Measurements from ENCODE around the gene FTH1. TPM values are rescaled to one million over a fixed set of nuclear protein-coding genes. Genes with fewer than 3 reads are reported as not detected.

FTH1 gene
- total RNA-seq, 1 experiment from 2014 or later = 3,345 TPM

GRCh38 chr11:61969838-61970662, 2.6 kb upstream of the FTH1 start:
- peaks cover 15% of the 10 kb centered on the region; the same call in 1 of the 2 replicates for H4K20me1 ChIP-seq (ENCODE audit: insufficient read depth)
- no peak for ATAC-seq
- no peaks in the 10 kb centered on the region for H3K9me3 ChIP-seq (ENCODE audit: control insufficient read depth in 1 of 2, insufficient read depth in 1 of 2, low read depth in 1 of 2, low read length in 2 of 2)
- H2AFZ ChIP-seq (ENCODE audit: low read depth, low read length, poor library complexity, severe bottlenecking) = no peak overlapping the region
- H3K27ac ChIP-seq (ENCODE audit: low read depth, low read length) = peak overlapping the region; percentile 85
- TF ChIP-seq ELF1 (IDR thresholded peaks at IDR 0.05; ENCODE audit: borderline replicate concordance, low read depth) (no peak), ATF3 (IDR thresholded peaks at IDR 0.05) (no peak), YY1 (IDR thresholded peaks at IDR 0.05; ENCODE audit: extremely low read depth, insufficient replicate concordance, low read depth, low read length) (no peak), EZH2 (IDR thresholded peaks at IDR 0.05) (no peak), ZFX (IDR thresholded peaks at IDR 0.05) (no peak), EGR1 (IDR thresholded peaks at IDR 0.05; ENCODE audit: low read depth) (no peak), JUND (IDR thresholded peaks at IDR 0.05) (no peak), CTCF (IDR thresholded peaks at IDR 0.05 in 2 of 3, conservative IDR thresholded peaks at IDR 0.05 in 1 of 3; ENCODE audit: borderline replicate concordance in 1 of 3, insufficient read depth in 1 of 3, low read depth in 2 of 3, low read length in 2 of 3) (no peak), POLR2AphosphoS5 (IDR thresholded peaks at IDR 0.05; ENCODE audit: low read depth, low read length) (no peak), TCF7L2 (IDR thresholded peaks at IDR 0.05; ENCODE audit: borderline replicate concordance, extremely low read depth, insufficient read depth, insufficient read length) (no peak), MAX (IDR thresholded peaks at IDR 0.05) (no peak), FOSL1 (IDR thresholded peaks at IDR 0.05; ENCODE audit: low read depth) (no peak), SRF (IDR thresholded peaks at IDR 0.05; ENCODE audit: low read depth) (no peak), EZH2phosphoT487 (IDR thresholded peaks at IDR 0.05; ENCODE audit: borderline replicate concordance) (no peak), ZNF274 (IDR thresholded peaks at IDR 0.05; ENCODE audit: low read depth, low read length) (no peak), POLR2A (IDR thresholded peaks at IDR 0.05; ENCODE audit: borderline replicate concordance, extremely low read depth, insufficient read depth, insufficient read length) (no peak), SIN3A (IDR thresholded peaks at IDR 0.05; ENCODE audit: low read depth) (no peak), SP1 (IDR thresholded peaks at IDR 0.05; ENCODE audit: low read depth) (no peak), CEBPB (IDR thresholded peaks at IDR 0.05; ENCODE audit: low read depth) (no peak)
- no peak overlapping the region for H3K4me3 ChIP-seq (replicated peaks in 1 of 2; ENCODE audit: low read depth in 1 of 2, low read length in 2 of 2)
- intact Hi-C loops (cut with micrococcal nuclease) = loop anchor here (2.0 kb wide), 1 partner anchor 75 kb away; no protein-coding TSS in a partner anchor
- peaks cover 38% of the 10 kb centered on the region for H3K79me2 ChIP-seq (ENCODE audit: insufficient read depth, low read length)
- H3K4me2 ChIP-seq (ENCODE audit: low read length) = peak overlapping the region; percentile 96
- H3K36me3 ChIP-seq (ENCODE audit: control insufficient read depth in 1 of 2, insufficient read depth in 2 of 2, low read length in 2 of 2) = peaks cover 3 to 14% of the 10 kb centered on the region in 2 experiments
- no peak overlapping the region for H3K9ac ChIP-seq (ENCODE audit: low read length)
- H3K27me3 ChIP-seq (ENCODE audit: insufficient read depth, low read length) = no peaks in the 10 kb centered on the region
- H3K9me2 ChIP-seq (ENCODE audit: insufficient read depth) = no peaks in the 10 kb centered on the region
- POLR2A ChIA-PET = interaction anchor here (0.6 to 10.2 kb wide), 11 partner anchors 8 to 155 kb away, joined by 3 to 86 read pairs (median 4); partner anchors contain the start of gene BEST1
- no peak for DNase-seq (ENCODE audit: low read depth, low spot score)
- peaks cover 58 to 76% of the 10 kb centered on the region in 2 experiments for H3K4me1 ChIP-seq (ENCODE audit: control insufficient read depth in 1 of 2, insufficient read depth in 2 of 2, low read length in 2 of 2)
- CTCF ChIA-PET = interaction anchor here (0.6 to 2.8 kb wide), 4 partner anchors 11 to 112 kb away, joined by 3 to 8 read pairs (median 6); no protein-coding TSS in a partner anchor
- RAD21 ChIA-PET (ENCODE audit: low non-redundant PET in 1 of 2, low total read pairs in 2 of 2, uncharacterized antibody in 2 of 2, unreplicated experiment in 2 of 2) = no interaction called here
- no TSS peak for BruUV-seq (replicated peaks)
